Prostate gland (tissue), 2 donors: ENCODE results near the gene CSNK1D. TPM values are rescaled to one million over a fixed set of nuclear protein-coding genes. Genes with fewer than 3 reads are reported as not detected.

Source experiments
- DNase-seq: peaks from one replicate; pipeline ENCODE4 v3.0.0-alpha.2; 2019; ENCODE audit warnings: low spot score
- H3K27ac ChIP-seq, 2 donors: fragments of 200-600 bp; sonication (generic); 2 replicates each; pipeline ENCODE4 v1.5.1; 2017 to 2019
- H3K27me3 ChIP-seq: fragments of 200-600 bp; sonication (generic); replicated peaks from 2 replicates; pipeline ENCODE4 v1.5.1; 2019; ENCODE audit not compliant: insufficient read depth
- H3K36me3 ChIP-seq, 2 donors: fragments of 200-600 bp; sonication (generic); 1 replicate in 1 of 2; 2 replicates in 1 of 2; pipeline versions ENCODE4 v1.5.1 to v1.8.1; 2017 to 2019
- H3K4me1 ChIP-seq: fragments of 200-600 bp; sonication (generic); replicated peaks from 2 replicates; pipeline ENCODE4 v1.5.1; 2019
- H3K4me3 ChIP-seq, 2 donors: fragments of 200-600 bp; sonication (generic); 2 replicates each; pipeline ENCODE4 v1.5.1; 2017 to 2019
- H3K9me3 ChIP-seq: fragments of 200-600 bp; sonication (generic); 2 replicates; pipeline ENCODE4 v1.5.1; 2017
- CTCF ChIP-seq, 4 experiments: fragments of 200-600 bp in 2 of 4; fragments of 450-650 bp in 2 of 4; sonication (generic) in 2 of 4; IDR thresholded peaks; 1 replicate in 3 of 4; 2 replicates in 1 of 4; pipeline ENCODE4 v1.5.1; 2016 to 2019; ENCODE audit warnings: antibody characterized with exemption in 4 of 4, mild to moderate bottlenecking in 2 of 4, moderate library complexity in 2 of 4
- POLR2A ChIP-seq: fragments of 450-650 bp; IDR thresholded peaks from one replicate; pipeline ENCODE4 v1.6.1; 2016; ENCODE audit warnings: antibody characterized with exemption, mild to moderate bottlenecking
- POLR2AphosphoS5 ChIP-seq: sonication (generic); formaldehyde crosslinking; IDR thresholded peaks from one replicate; pipeline ENCODE4 v1.6.1; 2017; ENCODE audit warnings: antibody characterized with exemption
- WGBS: methylation state at CpG from one replicate; pipeline ENCODE4 v1.1.5; 2018; 5-methylcytosine and 5-hydroxymethylcytosine counted together
- intact Hi-C: fragments of 100-400 bp; cut with DNase I; formaldehyde crosslinking; loops from one replicate; pipeline ENCODE4 v1.14.2; 2022
- total RNA-seq, 2 donors: library from RNA; depleted of rRNA; stranded (reverse); fragments of >200 nt; gene quantifications; one replicate each; pipeline ENCODE4 v1.1.0, GENCODE V29; 2016

CSNK1D gene
- total RNA-seq, 2 donors from 2014 or later = 80.3 to 155 TPM

DNA sequence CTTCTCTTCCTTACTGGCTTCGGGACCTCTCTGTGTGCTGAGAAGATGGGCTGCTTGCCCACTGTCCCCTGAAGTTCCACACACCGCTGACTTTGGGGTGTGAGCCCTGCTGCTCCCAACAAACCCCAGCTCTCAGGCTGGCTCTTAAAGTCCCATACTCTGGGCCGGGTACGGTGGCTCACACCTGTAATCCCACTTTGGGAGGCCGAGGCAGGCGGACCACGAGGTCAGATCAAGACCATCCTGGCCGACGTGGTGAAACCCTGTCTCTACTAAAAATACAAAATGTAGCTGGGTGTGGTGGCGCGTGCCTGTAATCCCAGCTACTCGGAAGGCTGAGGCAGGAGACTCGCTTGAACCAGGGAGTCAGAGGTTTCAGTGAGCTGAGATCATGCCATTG lies 26.7 kb upstream of the CSNK1D start:
- Histone ChIP-seq H3K9me3 (no peaks in the 10 kb centered on the region), H3K27ac (no peak overlapping the region), H3K36me3 (no peaks in the 10 kb centered on the region), H3K4me3 (no peak overlapping the region), H3K4me1 (peaks cover 15% of the 10 kb centered on the region), H3K27me3 (no peaks in the 10 kb centered on the region)
- 94% methylated on average over 13 of the region's 13 CpGs for WGBS
- no peak for DNase-seq
- TF ChIP-seq POLR2A (no peak), CTCF (IDR thresholded peaks at IDR 0.05) (no peak), POLR2AphosphoS5 (no peak)
- intact Hi-C loops = no loop called here

- peak overlapping the region; percentile 99 for H3K27ac ChIP-seq
- intact Hi-C loops = loop anchor here (10.0 kb wide), 1 partner anchor 65 kb away; no protein-coding TSS in a partner anchor
- H3K9me3 ChIP-seq = no peaks in the 10 kb centered on the region
- no peaks in the 10 kb centered on the region for H3K36me3 ChIP-seq
- TF ChIP-seq POLR2AphosphoS5 = no peak
- TF ChIP-seq CTCF (IDR thresholded peaks at IDR 0.05) = no peak
- no peak for TF ChIP-seq POLR2A
- H3K27me3 ChIP-seq = no peaks in the 10 kb centered on the region
- no peak overlapping the region for H3K4me3 ChIP-seq
- WGBS = 87% methylated on average over 10 of the region's 10 CpGs
- no peak for DNase-seq
- peaks cover 15% of the 10 kb centered on the region for H3K4me1 ChIP-seq
These were observed 26.0 kb upstream of the CSNK1D start for GRCh38 chr17:82299452-82299851.

GRCh38 chr17:82298538-82299421 lies 25.3 kb upstream of the CSNK1D start:
- peaks cover 21% of the 10 kb centered on the region for H3K4me1 ChIP-seq
- no peak for TF ChIP-seq CTCF (IDR thresholded peaks at IDR 0.05)
- WGBS = 61% methylated on average over 26 of the region's 27 CpGs
- no peaks in the 10 kb centered on the region for H3K36me3 ChIP-seq
- H3K9me3 ChIP-seq = no peaks in the 10 kb centered on the region
- no peak for DNase-seq
- no peaks in the 10 kb centered on the region for H3K27me3 ChIP-seq
- H3K27ac ChIP-seq = peak overlapping the region; percentile 99
- intact Hi-C loops = loop anchor here (10.0 kb wide), 1 partner anchor 64 kb away; no protein-coding TSS in a partner anchor
- peak overlapping the region; percentile 35 to 43 for H3K4me3 ChIP-seq

- intact Hi-C loops = loop anchor here (10.0 kb wide), 1 partner anchor 63 kb away; no protein-coding TSS in a partner anchor
- Histone ChIP-seq H3K27me3 (no peaks in the 10 kb centered on the region), H3K36me3 (no peaks in the 10 kb centered on the region), H3K4me3 (peak overlapping the region; percentile 35 to 43), H3K27ac (peak overlapping the region; percentile 99), H3K4me1 (peaks cover 25% of the 10 kb centered on the region), H3K9me3 (no peaks in the 10 kb centered on the region)
- DNase-seq = peak; percentile 92
- WGBS = under 1% methylated on average over 36 of the region's 36 CpGs
- peak in 1 of 4 experiments; percentile 13 for TF ChIP-seq CTCF (IDR thresholded peaks at IDR 0.05)
- TF ChIP-seq POLR2AphosphoS5 = peak; percentile 86
- peak; percentile 63 for TF ChIP-seq POLR2A
These were observed 24.4 kb upstream of the CSNK1D start for GRCh38 chr17:82297714-82298537.
